ENCODE data around the gene SCGB1D1.

DNA sequence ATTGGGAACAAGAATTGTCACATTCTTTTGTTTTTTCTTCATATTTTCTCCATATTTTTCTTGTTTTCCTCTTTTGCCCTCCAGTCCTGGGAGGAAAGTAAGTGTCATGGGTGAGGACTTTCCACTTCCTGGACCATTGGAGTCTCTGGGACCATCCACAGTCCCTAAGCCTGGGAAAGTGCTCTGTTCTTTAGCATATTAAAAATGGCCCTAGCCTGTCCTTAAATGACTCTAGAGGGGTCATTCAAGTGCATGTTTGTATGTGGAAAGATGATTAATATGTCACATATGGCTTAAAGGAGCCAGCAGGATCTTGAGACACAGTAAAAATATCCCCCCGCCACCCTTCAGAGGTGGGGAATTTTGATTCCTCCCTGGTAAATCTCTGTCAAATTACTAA lies 20.1 kb upstream of the SCGB1D1 start:
- no peak for TF ChIP-seq POLR2A (IDR thresholded peaks at IDR 0.05)
- TF ChIP-seq, protein P1, sequence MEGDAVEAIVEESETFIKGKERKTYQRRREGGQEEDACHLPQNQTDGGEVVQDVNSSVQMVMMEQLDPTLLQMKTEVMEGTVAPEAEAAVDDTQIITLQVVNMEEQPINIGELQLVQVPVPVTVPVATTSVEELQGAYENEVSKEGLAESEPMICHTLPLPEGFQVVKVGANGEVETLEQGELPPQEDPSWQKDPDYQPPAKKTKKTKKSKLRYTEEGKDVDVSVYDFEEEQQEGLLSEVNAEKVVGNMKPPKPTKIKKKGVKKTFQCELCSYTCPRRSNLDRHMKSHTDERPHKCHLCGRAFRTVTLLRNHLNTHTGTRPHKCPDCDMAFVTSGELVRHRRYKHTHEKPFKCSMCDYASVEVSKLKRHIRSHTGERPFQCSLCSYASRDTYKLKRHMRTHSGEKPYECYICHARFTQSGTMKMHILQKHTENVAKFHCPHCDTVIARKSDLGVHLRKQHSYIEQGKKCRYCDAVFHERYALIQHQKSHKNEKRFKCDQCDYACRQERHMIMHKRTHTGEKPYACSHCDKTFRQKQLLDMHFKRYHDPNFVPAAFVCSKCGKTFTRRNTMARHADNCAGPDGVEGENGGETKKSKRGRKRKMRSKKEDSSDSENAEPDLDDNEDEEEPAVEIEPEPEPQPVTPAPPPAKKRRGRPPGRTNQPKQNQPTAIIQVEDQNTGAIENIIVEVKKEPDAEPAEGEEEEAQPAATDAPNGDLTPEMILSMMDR (IDR thresholded peaks at IDR 0.05) = no peak
